ENCODE measurements around the gene CFAP70.

- TF ChIP-seq, protein P1, sequence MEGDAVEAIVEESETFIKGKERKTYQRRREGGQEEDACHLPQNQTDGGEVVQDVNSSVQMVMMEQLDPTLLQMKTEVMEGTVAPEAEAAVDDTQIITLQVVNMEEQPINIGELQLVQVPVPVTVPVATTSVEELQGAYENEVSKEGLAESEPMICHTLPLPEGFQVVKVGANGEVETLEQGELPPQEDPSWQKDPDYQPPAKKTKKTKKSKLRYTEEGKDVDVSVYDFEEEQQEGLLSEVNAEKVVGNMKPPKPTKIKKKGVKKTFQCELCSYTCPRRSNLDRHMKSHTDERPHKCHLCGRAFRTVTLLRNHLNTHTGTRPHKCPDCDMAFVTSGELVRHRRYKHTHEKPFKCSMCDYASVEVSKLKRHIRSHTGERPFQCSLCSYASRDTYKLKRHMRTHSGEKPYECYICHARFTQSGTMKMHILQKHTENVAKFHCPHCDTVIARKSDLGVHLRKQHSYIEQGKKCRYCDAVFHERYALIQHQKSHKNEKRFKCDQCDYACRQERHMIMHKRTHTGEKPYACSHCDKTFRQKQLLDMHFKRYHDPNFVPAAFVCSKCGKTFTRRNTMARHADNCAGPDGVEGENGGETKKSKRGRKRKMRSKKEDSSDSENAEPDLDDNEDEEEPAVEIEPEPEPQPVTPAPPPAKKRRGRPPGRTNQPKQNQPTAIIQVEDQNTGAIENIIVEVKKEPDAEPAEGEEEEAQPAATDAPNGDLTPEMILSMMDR (IDR thresholded peaks at IDR 0.05; ENCODE audit: insufficient read depth, low read length): no peak
- TF ChIP-seq, protein P2, sequence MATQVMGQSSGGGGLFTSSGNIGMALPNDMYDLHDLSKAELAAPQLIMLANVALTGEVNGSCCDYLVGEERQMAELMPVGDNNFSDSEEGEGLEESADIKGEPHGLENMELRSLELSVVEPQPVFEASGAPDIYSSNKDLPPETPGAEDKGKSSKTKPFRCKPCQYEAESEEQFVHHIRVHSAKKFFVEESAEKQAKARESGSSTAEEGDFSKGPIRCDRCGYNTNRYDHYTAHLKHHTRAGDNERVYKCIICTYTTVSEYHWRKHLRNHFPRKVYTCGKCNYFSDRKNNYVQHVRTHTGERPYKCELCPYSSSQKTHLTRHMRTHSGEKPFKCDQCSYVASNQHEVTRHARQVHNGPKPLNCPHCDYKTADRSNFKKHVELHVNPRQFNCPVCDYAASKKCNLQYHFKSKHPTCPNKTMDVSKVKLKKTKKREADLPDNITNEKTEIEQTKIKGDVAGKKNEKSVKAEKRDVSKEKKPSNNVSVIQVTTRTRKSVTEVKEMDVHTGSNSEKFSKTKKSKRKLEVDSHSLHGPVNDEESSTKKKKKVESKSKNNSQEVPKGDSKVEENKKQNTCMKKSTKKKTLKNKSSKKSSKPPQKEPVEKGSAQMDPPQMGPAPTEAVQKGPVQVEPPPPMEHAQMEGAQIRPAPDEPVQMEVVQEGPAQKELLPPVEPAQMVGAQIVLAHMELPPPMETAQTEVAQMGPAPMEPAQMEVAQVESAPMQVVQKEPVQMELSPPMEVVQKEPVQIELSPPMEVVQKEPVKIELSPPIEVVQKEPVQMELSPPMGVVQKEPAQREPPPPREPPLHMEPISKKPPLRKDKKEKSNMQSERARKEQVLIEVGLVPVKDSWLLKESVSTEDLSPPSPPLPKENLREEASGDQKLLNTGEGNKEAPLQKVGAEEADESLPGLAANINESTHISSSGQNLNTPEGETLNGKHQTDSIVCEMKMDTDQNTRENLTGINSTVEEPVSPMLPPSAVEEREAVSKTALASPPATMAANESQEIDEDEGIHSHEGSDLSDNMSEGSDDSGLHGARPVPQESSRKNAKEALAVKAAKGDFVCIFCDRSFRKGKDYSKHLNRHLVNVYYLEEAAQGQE (IDR thresholded peaks at IDR 0.05; ENCODE audit: insufficient replicate concordance, low read depth): no peak
- TF ChIP-seq POLR2AphosphoS5 (IDR thresholded peaks at IDR 0.05; ENCODE audit: low read depth) (no peak), GABPA (IDR thresholded peaks at IDR 0.05; ENCODE audit: low read depth) (no peak)
Measured at GRCh38 chr10:73264423-73264822, 94.2 kb downstream of the CFAP70 start.
